Measurements from ENCODE around the gene MAN2B2.

- TF ChIP-seq SUZ12 (IDR thresholded peaks at IDR 0.05; ENCODE audit: extremely low read depth, insufficient read depth, insufficient read length), result no peak
- no peak for TF ChIP-seq YY1 (IDR thresholded peaks at IDR 0.05; ENCODE audit: insufficient read depth, insufficient read length)
Observed at GRCh38 chr4:6647582-6648230, 72.7 kb downstream of the MAN2B2 start.

Measured in NT2/D1 (cell line).